HCT116 (cell line): Measurements from ENCODE around the gene ATG2B. TPM values are rescaled to one million over a fixed set of nuclear protein-coding genes. Genes with fewer than 3 reads are reported as not detected.

Experiments used
- ATAC-seq: fragments of 200-7000 bp; cut with Tn5 transposase; 2 replicates; pipeline ENCODE4 v1.9.1; 2020; ENCODE audit warnings: mild to moderate bottlenecking, moderate library complexity
- BruUV-seq: library from RNA; stranded (reverse); fragments of 400-500 nt; replicated peaks from 2 replicates; lab custom pipeline; 2021; lab: Mats Ljungman, UMichigan
- CTCF ChIA-PET: fragments of 300-600 bp; sonication (Branson Sonifier 250); formaldehyde crosslinking; loops from one replicate; lab custom pipeline; 2021; ENCODE audit warnings: antibody characterized with exemption; lab: Charles Lee
- POLR2A ChIA-PET: fragments of 300-600, 350-600 bp; sonication (Branson Sonifier 250); formaldehyde crosslinking; loops from one replicate; lab custom pipeline; 2021; ENCODE audit warnings: antibody characterized with exemption; lab: Charles Lee
- RAD21 ChIA-PET, 2 experiments: fragments of 300-600 bp; sonication (Branson Sonifier 250); formaldehyde crosslinking; loops; one replicate each; lab custom pipeline; 2023; ENCODE audit warnings: low total read pairs in 2 of 2; ENCODE audit not compliant: uncharacterized antibody in 2 of 2, unreplicated experiment in 2 of 2, low non-redundant PET in 1 of 2; lab: Charles Lee
- DNase-seq: peaks from one replicate; pipeline ENCODE4 v3.0.0-alpha.2; 2010; ENCODE audit warnings: low read depth, low spot score
- H2AFZ ChIP-seq: fragments of 200-600 bp; shearing (Covaris generic), sonication (generic); 2 replicates; pipeline ENCODE4 v1.6.1; 2017; ENCODE audit warnings: low read depth, mixed run types, mixed read lengths, antibody characterized with exemption, low read length; ENCODE audit not compliant: poor library complexity, severe bottlenecking
- H3K27ac ChIP-seq: 2 replicates; pipeline ENCODE4 v1.5.1; 2012; ENCODE audit warnings: low read depth, low read length
- H3K27me3 ChIP-seq: fragments of 200-600 bp; sonication (generic); 2 replicates; pipeline ENCODE4 v1.6.1; 2016; ENCODE audit warnings: mixed run types, low read length, mixed read lengths; ENCODE audit not compliant: insufficient read depth
- H3K36me3 ChIP-seq, 2 experiments: fragments of 200-500 bp in 1 of 2; fragments of 200-600 bp in 1 of 2; sonication (Bioruptor generic) in 1 of 2; sonication (generic) in 1 of 2; 2 replicates each; pipeline versions ENCODE4 v1.5.1 to v1.6.1; 2014 to 2016; ENCODE audit warnings: low read length in 2 of 2, inconsistent platforms in 1 of 2, mixed read lengths in 1 of 2, mixed run types in 1 of 2; ENCODE audit not compliant: insufficient read depth in 2 of 2, control insufficient read depth in 1 of 2
- H3K4me1 ChIP-seq, 2 experiments: fragments of 200-600 bp in 1 of 2; sonication (generic) in 1 of 2; 2 replicates each; pipeline versions ENCODE4 v1.5.1 to v1.6.1; 2012 to 2017; ENCODE audit warnings: low read length in 2 of 2, inconsistent platforms in 1 of 2, mild to moderate bottlenecking in 1 of 2, mixed read lengths in 1 of 2, mixed run types in 1 of 2, moderate library complexity in 1 of 2; ENCODE audit not compliant: insufficient read depth in 2 of 2, control insufficient read depth in 1 of 2
- H3K4me2 ChIP-seq: fragments of 200-600 bp; sonication (generic); 2 replicates; pipeline ENCODE4 v1.6.1; 2017; ENCODE audit warnings: mixed run types, low read length, mixed read lengths
- H3K4me3 ChIP-seq, 2 experiments: fragments of 200-600 bp in 1 of 2; sonication (generic) in 1 of 2; replicated peaks in 1 of 2; 2 replicates each; pipeline ENCODE4 v1.5.1; 2011 to 2016; ENCODE audit warnings: low read length in 2 of 2, control low read depth in 1 of 2, low read depth in 1 of 2, mild to moderate bottlenecking in 1 of 2, mixed read lengths in 1 of 2, mixed run types in 1 of 2
- H3K79me2 ChIP-seq: fragments of 200-600 bp; sonication (generic); 2 replicates; pipeline ENCODE4 v1.6.1; 2017; ENCODE audit warnings: mild to moderate bottlenecking, mixed run types, low read length, moderate library complexity, mixed read lengths; ENCODE audit not compliant: insufficient read depth
- H3K9ac ChIP-seq: fragments of 200-600 bp; sonication (generic); 2 replicates; pipeline ENCODE4 v1.6.1; 2016; ENCODE audit warnings: low read length, mixed read lengths
- H3K9me2 ChIP-seq: fragments of 200-600 bp; sonication (generic), shearing (Covaris generic); 2 replicates; pipeline ENCODE4 v1.6.1; 2017; ENCODE audit warnings: mixed run types, mild to moderate bottlenecking, moderate library complexity; ENCODE audit not compliant: insufficient read depth
- H3K9me3 ChIP-seq, 2 experiments: fragments of 200-500 bp in 1 of 2; fragments of 200-600 bp in 1 of 2; sonication (Bioruptor generic) in 1 of 2; sonication (generic) in 1 of 2; 2 replicates each; pipeline ENCODE4 v1.6.1; 2014 to 2017; ENCODE audit warnings: low read length in 2 of 2, mixed read lengths in 2 of 2, inconsistent platforms in 1 of 2, low read depth in 1 of 2, mild to moderate bottlenecking in 1 of 2, mixed run types in 1 of 2, moderate library complexity in 1 of 2; ENCODE audit not compliant: control insufficient read depth in 1 of 2, insufficient read depth in 1 of 2
- H4K20me1 ChIP-seq: fragments of 200-600 bp; sonication (generic), shearing (Covaris generic); 2 replicates; pipeline ENCODE4 v1.6.1; 2017; ENCODE audit warnings: mixed run types, mild to moderate bottlenecking, moderate library complexity; ENCODE audit not compliant: insufficient read depth
- ATF3 ChIP-seq: IDR thresholded peaks from 2 replicates; pipeline ENCODE4 v1.6.1; 2012
- CBX3 ChIP-seq: IDR thresholded peaks from 2 replicates; pipeline ENCODE4 v1.6.1; 2012; ENCODE audit warnings: low read depth
- CEBPB ChIP-seq: IDR thresholded peaks from 2 replicates; pipeline ENCODE4 v1.6.1; 2012; ENCODE audit warnings: low read depth
- CTCF ChIP-seq, 3 experiments: fragments of 200-600 bp in 1 of 3; sonication (generic) in 1 of 3; IDR thresholded peaks in 2 of 3; conservative IDR thresholded peaks in 1 of 3; 2 replicates each; pipeline ENCODE4 v1.5.1; 2012 to 2017; ENCODE audit warnings: low read depth in 2 of 3, low read length in 2 of 3, antibody characterized with exemption in 1 of 3, borderline replicate concordance in 1 of 3, control low read depth in 1 of 3, mild to moderate bottlenecking in 1 of 3, mixed read lengths in 1 of 3, mixed run types in 1 of 3, moderate library complexity in 1 of 3; ENCODE audit not compliant: insufficient read depth in 1 of 3
- EGR1 ChIP-seq: IDR thresholded peaks from 2 replicates; pipeline ENCODE4 v1.6.1; 2012; ENCODE audit warnings: low read depth
- ELF1 ChIP-seq: IDR thresholded peaks from 2 replicates; pipeline ENCODE4 v1.6.1; 2012; ENCODE audit warnings: low read depth, borderline replicate concordance
- EZH2 ChIP-seq: fragments of 200-600 bp; sonication (generic); IDR thresholded peaks from 2 replicates; pipeline ENCODE4 v1.6.1; 2017; ENCODE audit warnings: antibody characterized with exemption, mixed run types
- EZH2phosphoT487 ChIP-seq: fragments of 200-600 bp; IDR thresholded peaks from 2 replicates; pipeline ENCODE4 v1.6.1; 2018; ENCODE audit warnings: antibody characterized with exemption, borderline replicate concordance
- JUND ChIP-seq: IDR thresholded peaks from 2 replicates; pipeline ENCODE4 v1.6.1; 2012
- MAX ChIP-seq: IDR thresholded peaks from 2 replicates; pipeline ENCODE4 v1.6.1; 2012
- POLR2A ChIP-seq: IDR thresholded peaks from 2 replicates; pipeline ENCODE4 v1.7.0; 2011; ENCODE audit warnings: borderline replicate concordance; ENCODE audit not compliant: insufficient read depth, insufficient read length; ENCODE audit errors: extremely low read depth
- POLR2AphosphoS5 ChIP-seq: IDR thresholded peaks from 2 replicates; pipeline ENCODE4 v1.6.1; 2011; ENCODE audit warnings: mild to moderate bottlenecking, low read depth, low read length, moderate library complexity
- RAD21 ChIP-seq: IDR thresholded peaks from 2 replicates; pipeline ENCODE4 v1.6.1; 2012; ENCODE audit warnings: low read depth, mild to moderate bottlenecking
- REST ChIP-seq: IDR thresholded peaks from 2 replicates; pipeline ENCODE4 v1.6.1; 2012; ENCODE audit warnings: low read depth
- SIN3A ChIP-seq: IDR thresholded peaks from 2 replicates; pipeline ENCODE4 v1.6.1; 2012; ENCODE audit warnings: low read depth
- SP1 ChIP-seq: IDR thresholded peaks from 2 replicates; pipeline ENCODE4 v1.6.1; 2012; ENCODE audit warnings: low read depth
- TCF7L2 ChIP-seq: IDR thresholded peaks from 2 replicates; pipeline ENCODE4 v1.7.0; 2011; ENCODE audit warnings: borderline replicate concordance, inconsistent platforms; ENCODE audit not compliant: insufficient read depth, insufficient read length; ENCODE audit errors: extremely low read depth
- YY1 ChIP-seq: IDR thresholded peaks from 2 replicates; pipeline ENCODE4 v1.6.1; 2011; ENCODE audit warnings: low read length, low read depth, moderate library complexity, mild to moderate bottlenecking; ENCODE audit not compliant: insufficient replicate concordance; ENCODE audit errors: extremely low read depth
- ZBTB33 ChIP-seq: IDR thresholded peaks from 2 replicates; pipeline ENCODE4 v1.6.1; 2011; ENCODE audit warnings: mild to moderate bottlenecking, low read length, moderate library complexity; ENCODE audit not compliant: insufficient replicate concordance; ENCODE audit errors: extremely low read depth
- intact Hi-C: fragments of 100-400 bp; cut with micrococcal nuclease; formaldehyde crosslinking; loops from 2 replicates; pipeline ENCODE4 v1.10.0; 2022
- total RNA-seq: library from RNA; stranded (reverse); gene quantifications from one replicate; pipeline ENCODE4 v1.2.1, GENCODE V29; 2021; ENCODE audit not compliant: unreplicated experiment

ATG2B gene
- total RNA-seq, 1 experiment from 2014 or later: 6.4 TPM

GRCh38 chr14:96238676-96239265, 124.4 kb downstream of the ATG2B start:
- no peak overlapping the region for H3K9ac ChIP-seq
- H3K27ac ChIP-seq: no peak overlapping the region
- BruUV-seq: no TSS peak
- no peaks in the 10 kb centered on the region for H3K9me3 ChIP-seq
- no peaks in the 10 kb centered on the region; the same call in 1 of the 2 replicates for H3K27me3 ChIP-seq
- DNase-seq: no peak
- ChIA-PET RAD21 (no interaction called here), POLR2A (no interaction called here), CTCF (no interaction called here)
- no peaks in the 10 kb centered on the region for H3K4me1 ChIP-seq
- no peaks in the 10 kb centered on the region for H4K20me1 ChIP-seq
- H2AFZ ChIP-seq: no peak overlapping the region
- no peaks in the 10 kb centered on the region for H3K36me3 ChIP-seq
- no peak overlapping the region for H3K4me3 ChIP-seq
- H3K79me2 ChIP-seq: no peaks in the 10 kb centered on the region
- intact Hi-C loops: no loop called here
- H3K9me2 ChIP-seq: no peaks in the 10 kb centered on the region
- ATAC-seq: no peak
- H3K4me2 ChIP-seq: no peak overlapping the region
- TF ChIP-seq REST: no peak
- no peak for TF ChIP-seq CEBPB
- TF ChIP-seq POLR2AphosphoS5: no peak
- TF ChIP-seq CBX3: no peak
- no peak for TF ChIP-seq MAX
- no peak for TF ChIP-seq EGR1
- TF ChIP-seq SIN3A: no peak
- no peak for TF ChIP-seq ELF1
- TF ChIP-seq ATF3: no peak
- no peak for TF ChIP-seq RAD21
- no peak for TF ChIP-seq EZH2
- TF ChIP-seq TCF7L2: no peak
- no peak for TF ChIP-seq ZBTB33
- TF ChIP-seq JUND: no peak
- no peak for TF ChIP-seq CTCF (IDR thresholded peaks at IDR 0.05 in 2 of 3, conservative IDR thresholded peaks at IDR 0.05 in 1 of 3; ENCODE audit: borderline replicate concordance in 1 of 3, insufficient read depth in 1 of 3, low read depth in 2 of 3, low read length in 2 of 3)
- TF ChIP-seq EZH2phosphoT487: no peak
- no peak for TF ChIP-seq POLR2A
- TF ChIP-seq YY1: no peak
- no peak for TF ChIP-seq SP1
